Gastroesophageal sphincter (tissue), 4 donors: ENCODE data around the gene GRIK3. TPM values are rescaled to one million over a fixed set of nuclear protein-coding genes. Genes with fewer than 3 reads are reported as not detected.

Experiments used
- ATAC-seq: fragments of 150-250 bp; one replicate; pipeline ENCODE4 v1.9.1; 2016; ENCODE audit warnings: mild to moderate bottlenecking, moderate library complexity
- H3K27ac ChIP-seq, 4 donors: fragments of 200-600 bp; sonication (generic) in 3 of 4; 1 replicate in 3 of 4; 2 replicates in 1 of 4; pipeline ENCODE4 v1.5.1; 2016 to 2019
- H3K27me3 ChIP-seq: fragments of 200-600 bp; sonication (generic); one replicate; pipeline ENCODE4 v1.5.1; 2019
- H3K36me3 ChIP-seq, 2 donors: fragments of 200-600 bp; sonication (generic); one replicate each; pipeline ENCODE4 v1.5.1; 2019; ENCODE audit warnings: control low read depth in 1 of 2
- H3K4me1 ChIP-seq, 3 donors: fragments of 200-600 bp; sonication (generic); 1 replicate in 2 of 3; 2 replicates in 1 of 3; pipeline ENCODE4 v1.5.1; 2016 to 2019; ENCODE audit warnings: control low read depth in 2 of 3
- H3K4me3 ChIP-seq, 2 donors: fragments of 200-600 bp; sonication (generic); one replicate each; pipeline ENCODE4 v1.5.1; 2019; ENCODE audit warnings: mild to moderate bottlenecking in 1 of 2, moderate library complexity in 1 of 2
- H3K9me3 ChIP-seq, 3 donors: fragments of 200-600 bp; sonication (generic); one replicate each; pipeline ENCODE4 v1.5.1; 2017 to 2019; ENCODE audit warnings: control low read depth in 2 of 3
- EP300 ChIP-seq: sonication (generic); formaldehyde crosslinking; IDR thresholded peaks from one replicate; pipeline ENCODE4 v1.6.1; 2017; ENCODE audit warnings: antibody characterized with exemption, mild to moderate bottlenecking
- POLR2A ChIP-seq, 2 donors: fragments of 450-650 bp; IDR thresholded peaks; one replicate each; pipeline ENCODE4 v1.6.1; 2017; ENCODE audit warnings: antibody characterized with exemption in 2 of 2, mild to moderate bottlenecking in 2 of 2, moderate library complexity in 1 of 2
- POLR2AphosphoS5 ChIP-seq: sonication (generic); formaldehyde crosslinking; IDR thresholded peaks from one replicate; pipeline ENCODE4 v1.6.1; 2017; ENCODE audit warnings: antibody characterized with exemption
- WGBS, 2 donors: methylation state at CpG; one replicate each; pipeline ENCODE4 v1.1.5; 2018; ENCODE audit warnings: low coverage in 1 of 2; 5-methylcytosine and 5-hydroxymethylcytosine counted together
- total RNA-seq, 4 donors: library from RNA; depleted of rRNA; stranded (reverse); fragments of >200 nt; gene quantifications; one replicate each; pipeline ENCODE4 v1.1.0, GENCODE V29; 2016
- TF ChIP-seq, protein P1 (sequence below), 4 experiments: fragments of 200-600 bp in 2 of 4; fragments of 450-650 bp in 2 of 4; sonication (generic) in 1 of 4; IDR thresholded peaks; one replicate each; pipeline ENCODE4 v1.5.1; 2017 to 2019; ENCODE audit warnings: antibody characterized with exemption in 4 of 4, mild to moderate bottlenecking in 2 of 4, moderate library complexity in 2 of 4

Gene GRIK3
- total RNA-seq, 4 donors from 2014 or later = 3.1 to 7.8 (median 5.0) TPM

DNA sequence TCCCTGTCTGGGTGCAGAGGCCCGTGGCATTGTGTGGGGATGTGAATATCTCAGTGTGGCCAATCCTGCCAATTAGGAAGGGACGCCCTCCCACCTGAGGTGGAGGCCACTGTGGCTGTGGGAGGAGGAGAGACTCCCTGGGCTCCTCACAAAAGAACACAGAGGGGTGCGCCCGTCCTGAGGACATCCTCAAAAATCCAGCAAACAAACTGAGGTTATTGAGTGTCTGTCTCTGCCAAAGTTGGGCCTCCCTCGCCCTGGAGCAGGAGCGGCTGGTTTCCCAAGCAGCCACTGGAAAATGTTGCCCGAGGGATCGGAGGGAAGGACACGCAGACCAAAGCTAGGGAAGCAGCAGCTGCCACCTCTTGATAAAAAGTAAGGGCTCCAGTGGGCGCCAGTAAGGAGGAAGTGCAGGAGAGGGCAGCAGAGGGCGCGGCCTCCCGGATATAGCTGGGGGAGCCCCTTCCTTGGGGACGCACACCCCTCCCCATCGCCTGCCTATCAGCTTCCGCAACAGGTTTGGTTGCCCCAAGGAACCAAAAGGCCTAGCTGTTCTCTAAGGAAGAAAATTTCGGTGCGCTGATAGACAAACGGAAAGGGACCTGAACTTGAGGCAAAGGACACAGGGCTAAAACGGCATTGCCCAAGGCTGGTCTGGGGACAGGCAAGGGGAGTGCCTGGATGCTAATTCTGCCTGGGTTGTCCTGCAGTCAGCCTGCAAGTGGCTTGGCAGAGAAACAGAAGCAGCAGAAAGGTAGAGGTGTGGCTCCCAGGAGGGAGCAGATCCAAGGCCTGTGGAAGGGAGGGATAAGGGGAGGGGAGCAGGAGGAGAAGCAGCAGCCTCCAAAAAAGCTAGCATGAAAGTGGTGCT is 1.7 kb upstream of the GRIK3 start:
- Histone ChIP-seq H3K9me3 (no peaks in the 10 kb centered on the region), H3K4me1 (peaks cover 0 to 49% (median 3%) of the 10 kb centered on the region in 3 donors), H3K27ac (peak overlapping the region in 1 of 4 donors; percentile 3), H3K4me3 (no peak overlapping the region), H3K27me3 (peaks cover 100% of the 10 kb centered on the region), H3K36me3 (no peaks in the 10 kb centered on the region)
- WGBS, 2 donors = 1 to 2% methylated on average over 11 of the region's 20 CpGs
- ATAC-seq = no peak
- TF ChIP-seq POLR2A (IDR thresholded peaks at IDR 0.05) (no peak), EP300 (no peak), POLR2AphosphoS5 (no peak)
- TF ChIP-seq, protein P1, sequence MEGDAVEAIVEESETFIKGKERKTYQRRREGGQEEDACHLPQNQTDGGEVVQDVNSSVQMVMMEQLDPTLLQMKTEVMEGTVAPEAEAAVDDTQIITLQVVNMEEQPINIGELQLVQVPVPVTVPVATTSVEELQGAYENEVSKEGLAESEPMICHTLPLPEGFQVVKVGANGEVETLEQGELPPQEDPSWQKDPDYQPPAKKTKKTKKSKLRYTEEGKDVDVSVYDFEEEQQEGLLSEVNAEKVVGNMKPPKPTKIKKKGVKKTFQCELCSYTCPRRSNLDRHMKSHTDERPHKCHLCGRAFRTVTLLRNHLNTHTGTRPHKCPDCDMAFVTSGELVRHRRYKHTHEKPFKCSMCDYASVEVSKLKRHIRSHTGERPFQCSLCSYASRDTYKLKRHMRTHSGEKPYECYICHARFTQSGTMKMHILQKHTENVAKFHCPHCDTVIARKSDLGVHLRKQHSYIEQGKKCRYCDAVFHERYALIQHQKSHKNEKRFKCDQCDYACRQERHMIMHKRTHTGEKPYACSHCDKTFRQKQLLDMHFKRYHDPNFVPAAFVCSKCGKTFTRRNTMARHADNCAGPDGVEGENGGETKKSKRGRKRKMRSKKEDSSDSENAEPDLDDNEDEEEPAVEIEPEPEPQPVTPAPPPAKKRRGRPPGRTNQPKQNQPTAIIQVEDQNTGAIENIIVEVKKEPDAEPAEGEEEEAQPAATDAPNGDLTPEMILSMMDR (IDR thresholded peaks at IDR 0.05) = no peak

DNA sequence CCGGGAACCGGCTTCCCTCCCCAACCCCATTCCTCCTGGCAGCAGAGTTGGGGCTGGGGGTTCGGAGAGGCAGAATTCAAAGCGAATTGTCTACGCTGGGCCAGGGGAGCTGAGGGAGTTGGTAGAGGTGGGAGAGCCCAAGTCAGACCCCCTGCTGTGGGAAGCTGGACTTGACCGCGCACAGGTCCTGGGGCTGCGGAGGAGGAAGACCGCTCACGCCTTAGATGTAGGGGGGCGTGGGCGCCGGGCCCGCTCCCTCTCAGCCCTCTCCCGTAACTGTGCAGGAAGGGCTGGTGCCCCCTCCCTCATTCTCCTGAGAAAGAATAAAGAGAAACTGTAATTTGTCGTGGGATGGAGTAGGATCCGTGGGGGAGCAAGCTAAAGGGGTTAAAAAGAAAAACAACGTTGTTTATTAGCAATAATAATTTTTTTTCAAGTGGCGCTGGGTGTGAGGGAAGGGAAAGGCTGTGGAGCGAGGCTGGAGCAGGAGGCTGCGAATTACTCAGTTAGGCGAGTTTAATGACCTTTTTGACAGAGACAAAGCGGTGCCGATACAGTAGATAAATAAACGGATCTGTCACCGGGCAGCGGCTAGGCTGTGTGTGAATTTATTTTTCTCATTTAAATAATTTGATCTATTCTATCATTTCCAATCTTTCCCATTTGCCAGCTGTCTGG is 838 bp upstream of the GRIK3 start:
- Histone ChIP-seq H3K9me3 (no peaks in the 10 kb centered on the region), H3K36me3 (no peaks in the 10 kb centered on the region), H3K4me1 (peaks cover 0 to 49% (median 3%) of the 10 kb centered on the region in 3 donors), H3K27ac (peak overlapping the region in 2 of 4 donors; percentile 24 to 60), H3K4me3 (peak overlapping the region in 1 of 2 donors; percentile 44), H3K27me3 (peaks cover 100% of the 10 kb centered on the region)
- no peak for ATAC-seq
- TF ChIP-seq EP300 (no peak), POLR2A (IDR thresholded peaks at IDR 0.05) (no peak), POLR2AphosphoS5 (no peak)
- TF ChIP-seq, protein P1 (IDR thresholded peaks at IDR 0.05) = no peak
- WGBS, 2 donors = 3 to 14% methylated on average over 11 to 12 of the region's 27 CpGs

GRCh38 chr1:37033355-37034101 is 787 bp downstream of the GRIK3 start:
- TF ChIP-seq POLR2A (IDR thresholded peaks at IDR 0.05) (no peak), POLR2AphosphoS5 (no peak), EP300 (no peak)
- TF ChIP-seq, protein P1 (IDR thresholded peaks at IDR 0.05) = no peak
- H3K27me3 ChIP-seq = peaks cover 100% of the 10 kb centered on the region

GRCh38 chr1:37032660-37033354 is 1.5 kb downstream of the GRIK3 start:
- TF ChIP-seq EP300 = no peak
- no peak for TF ChIP-seq POLR2A (IDR thresholded peaks at IDR 0.05)
- TF ChIP-seq, protein P1 (IDR thresholded peaks at IDR 0.05) = no peak
- no peak for TF ChIP-seq POLR2AphosphoS5
- peaks cover 0 to 45% (median 3%) of the 10 kb centered on the region in 3 donors for H3K4me1 ChIP-seq
- ATAC-seq = no peak
- peak overlapping the region in 1 of 2 donors; percentile 44 for H3K4me3 ChIP-seq
- no CpG with 5 or more reads among the region's 60 CpGs for WGBS, 2 donors
- peaks cover 100% of the 10 kb centered on the region for H3K27me3 ChIP-seq
- no peaks in the 10 kb centered on the region for H3K36me3 ChIP-seq
- no peaks in the 10 kb centered on the region for H3K9me3 ChIP-seq
- peak overlapping the region in 2 of 4 donors; percentile 2 to 50 for H3K27ac ChIP-seq

More at GRCh38 chr1:37033355-37034101, 787 bp downstream of the GRIK3 start:
- H3K9me3 ChIP-seq = no peaks in the 10 kb centered on the region
- H3K36me3 ChIP-seq = no peaks in the 10 kb centered on the region
- H3K4me3 ChIP-seq = peak overlapping the region in 1 of 2 donors; percentile 44
- H3K4me1 ChIP-seq = peaks cover 0 to 49% (median 3%) of the 10 kb centered on the region in 3 donors
- WGBS, 2 donors = 0% methylated on average over 3 to 6 of the region's 66 CpGs
- no peak for ATAC-seq
- H3K27ac ChIP-seq = peak overlapping the region in 2 of 4 donors; percentile 2 to 50
